Heart left ventricle (tissue), 16 donors: Measurements from ENCODE around the gene TRIM54. TPM values are rescaled to one million over a fixed set of nuclear protein-coding genes. Genes with fewer than 3 reads are reported as not detected.
A peak's percentile ranks its signal among the peaks of the same experiment; 100 is the strongest.

ENCODE experiments used
- ATAC-seq, 4 donors: fragments of 200-7000 bp; cut with Tn5 transposase; one replicate each; pipeline ENCODE4 v1.9.1; 2020 to 2022; ENCODE audit warnings: moderate library complexity in 4 of 4, mild to moderate bottlenecking in 3 of 4, moderate number of reproducible peaks in 1 of 4
- DNase-seq, 5 donors: peaks; one replicate each; pipeline ENCODE4 v3.0.0-alpha.2; 2020
- H3K27ac ChIP-seq, 12 donors: fragments of 200-600 bp; sonication (generic) in 4 of 12; one replicate each; pipeline versions ENCODE4 v1.5.0 to v1.8.0; 2016 to 2022; ENCODE audit warnings: mild to moderate bottlenecking in 2 of 12
- H3K27me3 ChIP-seq, 9 donors: fragments of 200-600 bp; sonication (generic) in 2 of 9; one replicate each; pipeline versions ENCODE4 v1.5.1 to v1.8.0; 2016 to 2022; ENCODE audit warnings: mild to moderate bottlenecking in 3 of 9
- H3K36me3 ChIP-seq, 9 donors: fragments of 200-600 bp; sonication (generic) in 2 of 9; one replicate each; pipeline versions ENCODE4 v1.5.0 to v1.8.0; 2018 to 2022; ENCODE audit warnings: mild to moderate bottlenecking in 2 of 9
- H3K4me1 ChIP-seq, 12 donors: fragments of 200-600 bp; sonication (generic) in 4 of 12; one replicate each; pipeline versions ENCODE4 v1.5.0 to v1.8.0; 2016 to 2022; ENCODE audit warnings: mild to moderate bottlenecking in 3 of 12
- H3K4me3 ChIP-seq, 12 donors: fragments of 200-600 bp; sonication (generic) in 4 of 12; one replicate each; pipeline versions ENCODE4 v1.5.0 to v1.8.0; 2017 to 2022; ENCODE audit warnings: mild to moderate bottlenecking in 9 of 12, moderate library complexity in 4 of 12
- H3K9me3 ChIP-seq, 12 donors: fragments of 200-600 bp; sonication (generic) in 4 of 12; one replicate each; pipeline versions ENCODE4 v1.5.0 to v1.8.0; 2016 to 2022; ENCODE audit warnings: mild to moderate bottlenecking in 1 of 12
- CTCF ChIP-seq, 12 donors: fragments of 200-600 bp; sonication (generic) in 4 of 12; IDR thresholded peaks; one replicate each; pipeline versions ENCODE4 v1.5.0 to v1.8.0; 2018 to 2022; ENCODE audit warnings: antibody characterized with exemption in 12 of 12, mild to moderate bottlenecking in 5 of 12
- POLR2A ChIP-seq, 2 donors: fragments of 450-650 bp; IDR thresholded peaks; one replicate each; pipeline ENCODE4 v1.6.1; 2017; ENCODE audit warnings: antibody characterized with exemption in 2 of 2, mild to moderate bottlenecking in 2 of 2, moderate library complexity in 2 of 2
- WGBS, 4 donors: extraction: QIAGEN DNeasy Blood & Tissue Kit in 2 of 4; methylation state at CpG; one replicate each; pipeline versions ENCODE4 v1.1.5 to v1.1.7; 2013 to 2018; 5-methylcytosine and 5-hydroxymethylcytosine counted together
- intact Hi-C, 10 donors: fragments of 100-400 bp; cut with DNase I; formaldehyde crosslinking; loops; one replicate each; pipeline versions ENCODE4 v1.11.1 to v1.14.2; 2022
- polyA plus RNA-seq, 2 donors: library from polyadenylated mRNA; stranded (reverse); fragments of 200-250 nt; gene quantifications; one replicate each; pipeline ENCODE4 v1.2.3, GENCODE V29; 2013
- total RNA-seq, 9 donors: library from RNA; depleted of rRNA in 2 of 9; stranded (reverse); fragments of >200 nt in 2 of 9; fragmentation: NEBNext Ultra II Directional in 3 of 9; extraction: Animal tissue kit (Norgen Biotek cat#: 25700) in 3 of 9; gene quantifications; one replicate each; pipeline versions ENCODE4 v1.1.0 to v1.2.4, GENCODE V29; 2016 to 2023
- donor health status: ischemic (EF 13 %, LVEDD 7.1; RV severe dilation, severe dysfunction).
- donor health status: healthy with polysubstance abuse.
- donor health status: DM: no; HTN: yes; CAD: no.
- donor health status: DM: no; HTN: no; CAD: no.
- donor health status: ischemic (EF 25% LVEDD 6.9; RV normal size, moderate dysfunction).
- donor health status: ischemic (EF 25% LVEDD 5.7; RV mildly dilated, moderate dysfunction).
- donor health status: healthy.
- donor health status: DM: yes; HTN: yes; CAD: no.
- donor health status: ischemic (EF 35%, LVEDD 5.7; RV mildly dilated, moderate dysfunction).
- donor health status: nonischemic (EF 11% LVEDD 7.7; RV severe dilation, severe dysfunction).
- donor health status: DM: yes; HTN: yes; CAD: no.
- donor health status: PGD.
- donor health status: ischemic (EF 29% LVEDD 5.4; RV normal size, mild dysfunction).
- donor health status: nonischemic (EF 23%, LVEDD 6.1; RV moderate dilation, normal function).

The TRIM54 gene
- total and polyA plus RNA-seq, 11 donors: 128 to 329 (median 241) TPM

DNA sequence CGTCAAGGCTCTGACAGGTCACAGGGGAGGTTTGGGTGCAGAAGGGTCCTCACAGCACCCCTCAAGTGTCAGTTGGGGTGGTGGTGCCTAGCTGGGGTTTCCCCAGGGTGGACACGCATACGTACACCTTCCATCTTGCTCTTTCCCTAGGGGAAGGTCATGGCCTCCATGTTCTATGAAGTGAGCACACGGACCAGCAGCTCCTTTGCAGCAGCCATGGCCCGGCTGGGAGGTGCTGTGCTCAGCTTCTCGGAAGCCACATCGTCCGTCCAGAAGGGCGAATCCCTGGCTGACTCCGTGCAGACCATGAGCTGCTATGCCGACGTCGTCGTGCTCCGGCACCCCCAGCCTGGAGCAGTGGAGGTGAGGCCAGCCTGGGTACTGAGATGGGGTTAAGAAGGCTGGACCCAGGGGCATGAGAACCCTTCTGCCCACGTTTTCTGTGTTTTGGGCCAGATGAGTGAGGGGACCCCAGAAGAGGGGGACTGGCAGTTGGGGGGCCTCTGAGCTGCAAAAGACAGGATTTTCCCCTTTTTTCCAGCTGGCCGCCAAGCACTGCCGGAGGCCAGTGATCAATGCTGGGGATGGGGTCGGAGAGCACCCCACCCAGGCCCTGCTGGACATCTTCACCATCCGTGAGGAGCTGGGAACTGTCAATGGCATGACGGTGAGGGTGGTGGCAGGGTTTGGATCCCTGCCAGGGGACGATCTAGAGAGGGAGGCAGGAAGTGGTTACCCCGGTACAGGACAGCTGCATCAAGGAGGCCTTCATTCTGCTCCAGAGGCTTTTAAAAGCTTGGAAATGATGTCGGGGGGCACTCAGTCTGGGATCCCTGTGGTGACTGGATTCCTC lies 40.2 kb upstream of the TRIM54 start:
- intact Hi-C loops: no loop called here
- Histone ChIP-seq H3K9me3 (no peaks in the 10 kb centered on the region), H3K27me3 (no peaks in the 10 kb centered on the region), H3K27ac (no peak overlapping the region), H3K4me1 (peaks cover 0 to 26% (median 5%) of the 10 kb centered on the region in 12 donors), H3K36me3 (peaks cover 0 to 80% (median 66%) of the 10 kb centered on the region in 9 donors), H3K4me3 (no peak overlapping the region)
- 83 to 91% (median 86%) methylated on average over 18 to 24 of the region's 24 CpGs for WGBS, 4 donors
- DNase-seq: no peak
- TF ChIP-seq CTCF (IDR thresholded peaks at IDR 0.05) (no peak), POLR2A (IDR thresholded peaks at IDR 0.05) (no peak)
- no peak for ATAC-seq

DNA sequence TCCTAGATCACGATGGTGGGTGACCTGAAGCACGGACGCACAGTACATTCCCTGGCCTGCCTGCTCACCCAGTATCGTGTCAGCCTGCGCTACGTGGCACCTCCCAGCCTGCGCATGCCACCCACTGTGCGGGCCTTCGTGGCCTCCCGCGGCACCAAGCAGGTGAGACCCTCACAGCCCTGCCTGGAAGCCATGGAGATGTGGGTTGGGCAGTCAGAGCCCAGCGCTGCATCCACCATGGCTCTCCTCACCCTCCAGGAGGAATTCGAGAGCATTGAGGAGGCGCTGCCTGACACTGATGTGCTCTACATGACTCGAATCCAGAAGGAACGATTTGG lies 39.6 kb upstream of the TRIM54 start:
- Histone ChIP-seq H3K9me3 (no peaks in the 10 kb centered on the region), H3K27me3 (no peaks in the 10 kb centered on the region), H3K4me3 (no peak overlapping the region), H3K36me3 (peaks cover 0 to 74% (median 60%) of the 10 kb centered on the region in 9 donors), H3K27ac (peak overlapping the region in 1 of 12 donors; percentile 53), H3K4me1 (peaks cover 0 to 26% (median 5%) of the 10 kb centered on the region in 12 donors)
- ATAC-seq (no peak), DNase-seq (no peak)
- WGBS, 4 donors: 86 to 97% (median 96%) methylated on average over 5 to 16 of the region's 16 CpGs
- intact Hi-C loops: no loop called here
- no peak for TF ChIP-seq POLR2A (IDR thresholded peaks at IDR 0.05)
- TF ChIP-seq CTCF (IDR thresholded peaks at IDR 0.05): no peak

- H3K27me3 ChIP-seq: no peaks in the 10 kb centered on the region
- DNase-seq (no peak), ATAC-seq (peak; percentile 28 to 54 (median 38))
- peaks cover 0 to 65% (median 50%) of the 10 kb centered on the region in 9 donors for H3K36me3 ChIP-seq
- no peak overlapping the region for H3K4me3 ChIP-seq
- TF ChIP-seq CTCF (IDR thresholded peaks at IDR 0.05) (no peak), POLR2A (IDR thresholded peaks at IDR 0.05) (no peak)
- no peaks in the 10 kb centered on the region for H3K9me3 ChIP-seq
- H3K27ac ChIP-seq: peak overlapping the region in 7 of 12 donors; percentile 11 to 56 (median 34)
- H3K4me1 ChIP-seq: peaks cover 0 to 26% (median 5%) of the 10 kb centered on the region in 12 donors
- intact Hi-C loops: no loop called here
- WGBS, 4 donors: 57 to 61% (median 59%) methylated on average over 19 of the region's 19 CpGs
Measured at GRCh38 chr2:27243391-27244130, 38.7 kb upstream of the TRIM54 start.

DNA sequence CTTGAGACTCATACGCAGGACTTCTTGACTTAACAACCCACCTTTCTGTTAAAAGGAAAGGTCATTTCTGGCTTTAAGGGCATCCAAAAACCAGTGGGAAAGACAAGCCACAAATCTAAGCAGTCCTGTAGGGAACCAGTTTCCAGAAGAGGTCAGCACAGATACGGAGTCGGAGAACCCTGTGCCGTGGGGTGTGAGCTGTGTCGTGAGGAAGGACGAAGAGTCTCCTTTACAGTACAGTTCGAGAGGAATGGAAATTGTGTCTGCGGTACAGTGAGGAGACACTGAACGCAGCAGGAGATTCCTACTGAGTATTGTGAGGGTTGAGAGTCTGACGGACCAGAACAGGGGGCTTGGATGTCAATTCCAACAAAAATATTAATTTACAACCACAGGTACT lies 37.1 kb upstream of the TRIM54 start:
- no peak overlapping the region for H3K4me3 ChIP-seq
- intact Hi-C loops: loop anchor here in 1 of 10 donors (5.0 kb wide), 1 partner anchor 37 kb away; the partner anchor contains the start of gene TRIM54
- H3K27me3 ChIP-seq: peaks cover 0 to 4% (median 0%) of the 10 kb centered on the region in 9 donors
- no peaks in the 10 kb centered on the region for H3K9me3 ChIP-seq
- peak overlapping the region in 1 of 12 donors; percentile 8 for H3K27ac ChIP-seq
- H3K4me1 ChIP-seq: peaks cover 0 to 27% (median 5%) of the 10 kb centered on the region in 12 donors
- TF ChIP-seq CTCF (IDR thresholded peaks at IDR 0.05): no peak
- no peak for TF ChIP-seq POLR2A (IDR thresholded peaks at IDR 0.05)
- 64 to 72% (median 71%) methylated on average over 10 of the region's 10 CpGs for WGBS, 4 donors
- DNase-seq (no peak), ATAC-seq (peak in 3 of 4 donors; percentile 18 to 52 (median 40))
- peaks cover 0 to 49% (median 34%) of the 10 kb centered on the region in 9 donors for H3K36me3 ChIP-seq
